Fibroblast of lung (primary cell): ENCODE results near the gene HPF1.

Experiments used
- CTCF ChIP-seq, 2 donors: IDR thresholded peaks in 1 of 2; conservative IDR thresholded peaks in 1 of 2; 1 replicate in 1 of 2; 2 replicates in 1 of 2; pipeline ENCODE4 v1.5.1; 2011 to 2012; ENCODE audit warnings: low read length in 2 of 2, control low read depth in 1 of 2, inconsistent platforms in 1 of 2, low read depth in 1 of 2, mild to moderate bottlenecking in 1 of 2
- EZH2 ChIP-seq: IDR thresholded peaks from 2 replicates; pipeline ENCODE4 v1.5.1; 2012; ENCODE audit warnings: low read length, control low read depth, mild to moderate bottlenecking; ENCODE audit errors: missing control alignments

- no peak for TF ChIP-seq CTCF (conservative IDR thresholded peaks at IDR 0.05 in 1 of 2, IDR thresholded peaks at IDR 0.05 in 1 of 2; ENCODE audit: low read depth in 1 of 2, low read length in 2 of 2)
- no peak for TF ChIP-seq EZH2
Observed at GRCh38 chr4:169765835-169766234, 8.1 kb upstream of the HPF1 start.
